Skeletal muscle cell (primary cell): ENCODE results near the gene ERVK3-1.
A peak's percentile ranks its signal among the peaks of the same experiment; 100 is the strongest.
"Not testable (repeated sequence)": the region's sequence is repeated elsewhere in the genome, so short reads cannot be mapped to it uniquely, and the experiment has no call there.

Source experiments
- DNase-seq: peaks from one replicate; pipeline ENCODE4 v3.0.0-alpha.2; 2010; ENCODE audit warnings: low read depth
- H3K4me3 ChIP-seq: 2 replicates; pipeline ENCODE4 v1.5.1; 2011; ENCODE audit warnings: low read depth, mild to moderate bottlenecking, control low read depth, low read length, moderate library complexity

Gene ERVK3-1, protein sequence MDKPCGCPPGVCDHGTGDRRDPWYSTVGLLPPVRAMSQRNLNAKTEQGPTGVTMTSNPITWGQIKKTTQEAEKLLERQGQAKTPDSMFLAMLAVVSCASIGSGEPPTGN

DNA sequence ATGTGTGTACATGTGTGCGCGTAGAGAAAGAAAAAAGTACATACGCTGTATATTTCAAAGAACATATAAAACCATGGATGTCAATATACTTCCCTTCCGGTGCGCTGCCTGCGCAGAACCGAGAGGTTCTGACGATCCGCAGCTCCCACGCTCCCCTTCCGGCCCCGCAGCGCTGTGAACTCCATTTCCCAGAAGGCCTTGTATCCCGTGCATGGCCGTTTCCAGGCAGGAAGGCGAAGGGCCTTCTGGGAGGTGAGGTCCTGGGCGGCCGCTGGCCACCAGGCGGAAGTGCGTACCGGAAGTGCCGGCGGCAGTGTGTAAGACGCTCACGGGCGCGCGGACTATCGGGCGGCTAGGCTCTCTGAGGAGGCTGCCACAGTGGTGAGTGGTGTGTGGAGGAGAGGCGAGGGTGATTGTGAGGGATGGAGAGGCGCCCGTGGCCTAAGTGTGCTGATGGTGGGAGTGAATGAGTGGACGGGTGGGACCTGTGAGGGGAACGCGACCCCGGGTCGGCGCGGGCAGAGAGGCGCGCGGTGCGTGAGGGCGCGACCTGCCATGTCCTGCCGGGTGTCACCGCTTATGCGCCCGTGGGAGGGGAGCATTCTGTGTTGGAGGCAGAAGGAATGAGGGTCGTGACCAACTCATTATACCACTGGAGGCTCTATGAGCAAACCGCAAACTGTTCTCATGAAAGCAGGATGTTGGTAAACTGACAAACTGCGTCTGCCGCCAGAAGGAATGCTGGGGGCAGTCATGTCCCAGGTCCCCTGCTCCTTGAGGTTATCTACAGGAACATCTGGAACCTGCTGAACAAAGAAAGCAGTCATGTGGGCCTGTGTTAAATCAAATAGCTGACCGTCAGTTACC, at the start of gene ERVK3-1:
ERVK3-1 (plus strand) TSS at position 313 of the 867 bp plus-strand sequence. CDS start 6,792 bp downstream, outside the sequence.
- peak; percentile 92 for DNase-seq
- peak within 1 kb of the TSS; percentile 91 for H3K4me3 ChIP-seq

DNA sequence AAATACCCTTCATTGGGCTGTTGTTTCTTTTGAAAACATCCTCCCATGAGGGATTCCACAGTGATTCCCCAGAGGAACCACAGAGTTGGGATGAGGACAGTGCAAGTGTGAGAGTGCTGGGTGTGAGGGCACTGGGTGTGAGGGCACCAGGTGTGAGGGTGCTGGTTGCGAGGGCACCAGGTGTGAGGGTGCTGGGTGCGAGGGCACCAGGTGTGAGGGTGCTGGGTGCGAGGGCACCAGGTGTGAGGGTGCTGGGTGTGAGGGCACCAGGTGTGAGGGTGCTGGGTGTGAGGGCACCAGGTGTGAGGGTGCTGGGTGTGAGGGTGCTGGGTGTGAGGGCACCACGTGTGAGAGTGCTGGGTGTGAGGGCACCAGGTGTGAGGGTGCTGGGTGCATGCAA, 46.9 kb upstream of the ERVK3-1 start:
- not testable (repeated sequence) for H3K4me3 ChIP-seq

GRCh38 chr19:58261600-58261967, 43.6 kb upstream of the ERVK3-1 start:
- no peak overlapping the region for H3K4me3 ChIP-seq
- DNase-seq: no peak

More for the DNA sequence above, 46.9 kb upstream of the ERVK3-1 start:
- not testable (repeated sequence) for DNase-seq

- no peak overlapping the region for H3K4me3 ChIP-seq
- DNase-seq: no peak
Observed at GRCh38 chr19:58261968-58262921, 42.9 kb upstream of the ERVK3-1 start.

- no peak overlapping the region for H3K4me3 ChIP-seq
- DNase-seq: no peak
Observed at GRCh38 chr19:58262922-58263296, 42.3 kb upstream of the ERVK3-1 start.

DNA sequence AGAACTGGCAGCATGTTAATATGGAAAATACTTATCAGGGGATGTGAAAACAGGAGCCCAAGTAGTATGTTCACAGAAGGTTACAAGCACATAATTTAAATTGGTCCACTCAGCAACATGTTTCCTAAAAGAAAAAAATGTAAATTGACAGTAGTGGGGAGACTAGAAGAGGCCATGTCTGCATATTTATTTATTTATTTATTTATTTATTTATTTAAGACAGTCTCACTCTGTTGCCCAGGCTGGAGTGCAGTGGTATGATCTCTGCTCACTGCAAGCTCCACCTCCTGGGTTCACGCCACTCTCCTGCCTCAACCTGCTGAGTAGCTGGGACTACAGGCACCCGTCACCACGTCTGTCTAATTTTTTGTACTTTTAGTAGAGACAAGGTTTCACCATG, 40.1 kb upstream of the ERVK3-1 start:
- no peak overlapping the region for H3K4me3 ChIP-seq
- no peak for DNase-seq

- DNase-seq: no peak
Observed at GRCh38 chr19:58268344-58268743, 36.8 kb upstream of the ERVK3-1 start.

GRCh38 chr19:58274771-58275201, 30.4 kb upstream of the ERVK3-1 start:
- no peak overlapping the region for H3K4me3 ChIP-seq
- DNase-seq: no peak

More at GRCh38 chr19:58268344-58268743, 36.8 kb upstream of the ERVK3-1 start:
- H3K4me3 ChIP-seq: no peak overlapping the region

GRCh38 chr19:58275564-58275963, 29.6 kb upstream of the ERVK3-1 start:
- DNase-seq: no peak
- no peak overlapping the region for H3K4me3 ChIP-seq

GRCh38 chr19:58277197-58277596, 28.0 kb upstream of the ERVK3-1 start:
- no peak overlapping the region for H3K4me3 ChIP-seq

DNA sequence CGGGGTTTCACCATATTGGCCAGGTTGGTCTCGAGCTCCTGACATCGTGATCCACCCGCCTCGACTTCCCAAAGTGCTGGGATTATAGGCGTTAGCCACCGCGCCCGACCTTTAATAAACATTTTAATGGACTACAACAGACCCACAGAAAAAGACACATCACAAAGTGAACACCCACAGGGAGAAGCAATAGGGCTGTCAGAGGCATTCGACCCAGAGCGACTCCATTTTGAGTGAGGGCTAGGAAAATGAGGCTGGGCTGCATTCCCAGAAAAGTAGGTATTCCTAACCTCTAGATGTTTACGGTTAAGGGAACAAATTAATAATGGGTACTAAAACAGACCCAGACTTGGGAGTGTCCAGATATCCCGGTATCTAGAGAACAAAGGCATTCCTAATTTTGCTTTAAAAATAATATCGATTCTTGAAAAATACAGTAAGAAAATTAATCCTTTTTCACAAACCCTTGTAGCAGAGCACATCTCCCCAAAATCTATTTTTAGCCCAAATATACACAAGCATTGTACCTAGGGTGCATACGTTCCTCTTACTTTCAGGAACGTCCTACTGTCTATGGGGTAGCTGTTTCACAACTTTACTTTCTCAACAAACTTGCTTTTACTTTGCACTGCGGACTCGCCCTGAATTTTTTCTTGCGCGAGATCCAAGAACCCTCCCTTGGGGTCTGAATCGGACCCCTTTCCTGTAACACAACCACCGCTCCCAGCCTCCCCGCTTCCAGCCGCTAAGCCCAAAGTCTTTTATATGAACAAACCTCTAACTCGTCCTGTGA, 27.2 kb upstream of the ERVK3-1 start:
- DNase-seq: no peak
- peak overlapping the region; percentile 94 for H3K4me3 ChIP-seq

More at GRCh38 chr19:58277197-58277596, 28.0 kb upstream of the ERVK3-1 start:
- no peak for DNase-seq

DNA sequence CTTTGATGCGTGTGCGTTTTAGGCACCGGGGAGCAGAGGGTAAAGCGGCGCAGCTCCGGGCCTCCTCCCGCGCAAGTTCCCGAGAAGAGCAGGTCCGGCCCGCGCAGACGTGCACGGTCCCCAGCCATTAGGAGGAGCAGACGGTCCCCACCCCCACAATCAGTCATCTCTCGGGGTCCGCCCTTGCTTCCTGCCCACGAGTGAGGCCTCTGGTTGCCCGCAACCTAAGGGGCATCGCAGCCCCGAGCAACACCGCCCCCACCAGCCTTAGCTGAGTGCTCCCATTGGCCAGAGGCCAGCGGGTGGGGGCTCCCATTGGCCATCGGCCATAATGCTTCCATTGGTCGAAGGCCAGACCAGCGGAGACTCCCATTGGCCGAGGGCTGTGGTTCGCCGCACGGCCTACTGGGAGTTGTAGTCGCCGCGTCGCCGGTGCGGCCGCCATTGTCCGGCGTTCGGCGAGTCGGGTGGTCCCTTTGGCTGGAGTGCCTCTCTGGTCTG, 26.6 kb upstream of the ERVK3-1 start, which contains the start of gene ZNF8:
ZNF8 (plus strand) TSS at position 415 of the 501 bp plus-strand sequence. CDS start 127 bp downstream, outside the sequence.
- H3K4me3 ChIP-seq: peak within 1 kb of the TSS; percentile 94
- peak; percentile 95 for DNase-seq

DNA sequence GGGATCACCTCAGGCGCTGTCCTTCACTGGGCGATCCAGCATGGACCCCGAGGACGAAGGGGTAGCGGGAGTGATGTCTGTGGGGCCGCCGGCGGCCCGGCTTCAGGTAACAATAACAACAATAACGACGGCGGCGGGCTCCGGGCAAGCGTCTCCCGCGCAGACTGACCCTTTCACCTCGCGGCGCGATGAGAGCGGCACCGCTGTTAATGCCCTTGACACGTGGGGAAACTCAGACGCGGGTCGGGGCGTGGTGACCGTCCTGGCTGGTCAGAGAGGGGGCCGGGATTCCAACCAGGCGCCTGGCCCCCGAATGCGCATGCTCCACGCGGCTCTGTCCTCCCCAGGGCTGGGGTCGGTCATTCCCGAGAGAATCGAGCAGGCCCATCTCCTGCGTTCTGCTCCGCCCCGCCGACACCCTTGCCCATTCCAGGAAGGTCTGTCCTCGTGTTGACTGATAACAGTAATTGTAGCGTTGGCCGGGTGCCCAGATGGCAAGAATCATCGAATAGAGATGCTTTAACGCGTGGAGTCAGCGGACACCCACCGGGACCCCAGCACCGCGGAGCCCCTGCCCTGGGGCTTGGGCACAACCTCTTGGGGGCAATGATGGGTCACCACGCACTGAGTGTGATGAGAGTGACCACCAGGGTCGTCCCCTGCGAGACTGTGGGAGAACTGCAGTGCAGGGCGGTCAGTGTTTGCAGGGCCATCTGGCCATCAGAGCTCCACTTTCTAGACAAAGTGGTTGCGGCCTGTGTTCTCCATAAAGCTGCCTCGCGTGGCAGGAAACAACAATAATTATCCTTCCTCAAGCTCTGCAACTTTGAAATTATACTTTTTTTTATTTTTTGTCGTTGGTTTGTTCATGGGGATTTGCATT, 25.9 kb upstream of the ERVK3-1 start:
- H3K4me3 ChIP-seq: peak overlapping the region; percentile 94
- DNase-seq: peak; percentile 12

GRCh38 chr19:58279925-58280316, 25.3 kb upstream of the ERVK3-1 start:
- DNase-seq: no peak
- peak overlapping the region; percentile 94 for H3K4me3 ChIP-seq

DNA sequence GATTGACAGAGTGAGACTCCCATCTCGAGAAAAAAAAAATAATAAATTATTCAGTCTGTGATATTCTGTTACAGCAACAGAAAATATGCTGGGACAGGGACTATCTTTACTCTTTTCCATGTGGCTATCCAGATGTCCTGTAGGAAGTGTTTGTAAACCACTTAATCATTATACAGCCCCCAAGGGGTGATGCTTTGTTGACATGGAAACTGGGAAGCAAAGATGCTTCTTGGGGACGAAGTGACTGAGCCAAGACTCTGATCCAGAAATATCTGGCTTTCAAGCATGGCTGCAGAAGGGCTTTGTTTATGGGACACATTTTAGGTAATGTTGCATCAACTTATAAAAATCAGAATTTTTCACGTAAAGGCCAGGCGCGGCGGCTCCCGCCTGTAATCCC, 21.0 kb upstream of the ERVK3-1 start:
- no peak for DNase-seq
- no peak overlapping the region for H3K4me3 ChIP-seq

- DNase-seq: no peak
- H3K4me3 ChIP-seq: no peak overlapping the region
Observed at GRCh38 chr19:58291943-58292342, 13.2 kb upstream of the ERVK3-1 start.

GRCh38 chr19:58294743-58295374, 10.3 kb upstream of the ERVK3-1 start:
- DNase-seq: no peak
- H3K4me3 ChIP-seq: no peak overlapping the region
